DMS53 treated with DMSO at 0.1 percent for 48 hours (cell line): ENCODE data around the gene PGD.
A peak's percentile ranks its signal among the peaks of the same experiment; 100 is the strongest.
"Not testable (repeated sequence)": the region's sequence is repeated elsewhere in the genome, so short reads cannot be mapped to it uniquely, and the experiment has no call there.

Source experiments
- DNase-seq: peaks from one replicate; lab custom pipeline; 2025; ENCODE audit not compliant: unreplicated experiment; lab: John Stamatoyannopoulos, UW

Gene PGD

GRCh38 chr1:10433790-10434189 lies 34.9 kb downstream of the PGD start:
- no peak for DNase-seq

GRCh38 chr1:10434590-10434989 lies 35.7 kb downstream of the PGD start:
- DNase-seq: no peak

GRCh38 chr1:10437052-10437451 lies 38.2 kb downstream of the PGD start:
- DNase-seq: no peak

- peak; percentile 52 for DNase-seq
These were observed 39.9 kb downstream of the PGD start for GRCh38 chr1:10438677-10439163.

GRCh38 chr1:10440305-10440704 lies 41.4 kb downstream of the PGD start:
- no peak for DNase-seq

- no peak for DNase-seq
These were observed 41.9 kb downstream of the PGD start for GRCh38 chr1:10440794-10441193.

GRCh38 chr1:10444248-10444647 lies 45.4 kb downstream of the PGD start:
- no peak for DNase-seq

- DNase-seq: no peak
These were observed 46.0 kb downstream of the PGD start for GRCh38 chr1:10444795-10445397.

GRCh38 chr1:10446790-10447422 lies 48.0 kb downstream of the PGD start:
- DNase-seq: no peak

- no peak for DNase-seq
These were observed 50.9 kb downstream of the PGD start, which contains the start of gene CORT for GRCh38 chr1:10449751-10450150. Gene CORT (plus strand): TSS chr1:10450031. CDS start chr1:10450224, 193 bp downstream.

GRCh38 chr1:10450156-10450814 lies 51.4 kb downstream of the PGD start:
- no peak for DNase-seq

- DNase-seq: no peak
These were observed 52.0 kb downstream of the PGD start for GRCh38 chr1:10450836-10451235.

- DNase-seq: no peak
These were observed 52.4 kb downstream of the PGD start for GRCh38 chr1:10451287-10451686.

- DNase-seq: no peak
These were observed 57.2 kb downstream of the PGD start for GRCh38 chr1:10456048-10456447.

- DNase-seq: no peak
These were observed 57.8 kb downstream of the PGD start for GRCh38 chr1:10456661-10457060.

GRCh38 chr1:10457462-10457861 lies 58.6 kb downstream of the PGD start:
- DNase-seq: not testable (repeated sequence)

- DNase-seq: no peak
These were observed 59.0 kb downstream of the PGD start for GRCh38 chr1:10457875-10458274.

GRCh38 chr1:10459184-10459583 lies 60.3 kb downstream of the PGD start:
- DNase-seq: peak; percentile 52

GRCh38 chr1:10467078-10467477 lies 68.2 kb downstream of the PGD start:
- DNase-seq: no peak

GRCh38 chr1:10470043-10470442 lies 71.2 kb downstream of the PGD start:
- DNase-seq: no peak
